Ascending aorta (tissue), 2 donors: ENCODE data around the gene GLI1. TPM values are rescaled to one million over a fixed set of nuclear protein-coding genes. Genes with fewer than 3 reads are reported as not detected.

ENCODE experiments used
- DNase-seq, 2 donors: peaks; one replicate each; pipeline ENCODE4 v3.0.0-alpha.2; 2019; ENCODE audit warnings: low spot score in 2 of 2
- H3K27ac ChIP-seq, 2 donors: fragments of 200-600 bp; sonication (generic); one replicate each; pipeline ENCODE4 v1.5.1; 2016 to 2017; ENCODE audit warnings: mild to moderate bottlenecking in 1 of 2
- H3K27me3 ChIP-seq: fragments of 200-600 bp; sonication (generic); one replicate; pipeline ENCODE4 v1.5.1; 2017
- H3K36me3 ChIP-seq, 2 donors: fragments of 200-600 bp; sonication (generic); one replicate each; pipeline ENCODE4 v1.5.1; 2016
- H3K4me1 ChIP-seq, 2 donors: fragments of 200-600 bp; sonication (generic); one replicate each; pipeline ENCODE4 v1.5.1; 2016 to 2017; ENCODE audit warnings: mild to moderate bottlenecking in 1 of 2
- H3K4me3 ChIP-seq, 2 donors: fragments of 200-600 bp; sonication (generic); one replicate each; pipeline ENCODE4 v1.5.1; 2016 to 2017; ENCODE audit warnings: mild to moderate bottlenecking in 1 of 2
- H3K9me3 ChIP-seq, 2 donors: fragments of 200-600 bp; sonication (generic); one replicate each; pipeline ENCODE4 v1.5.1; 2016
- CTCF ChIP-seq, 3 experiments: fragments of 200-600 bp in 2 of 3; fragments of 450-650 bp in 1 of 3; sonication (generic) in 2 of 3; IDR thresholded peaks; one replicate each; pipeline ENCODE4 v1.5.1; 2016 to 2019; ENCODE audit warnings: antibody characterized with exemption in 3 of 3, mild to moderate bottlenecking in 1 of 3, moderate library complexity in 1 of 3
- intact Hi-C: fragments of 100-400 bp; cut with DNase I; formaldehyde crosslinking; loops from one replicate; pipeline ENCODE4 v1.15.1; 2023
- total RNA-seq: library from RNA; depleted of rRNA; stranded (reverse); fragments of >200 nt; gene quantifications from one replicate; pipeline ENCODE4 v1.1.0, GENCODE V29; 2016

Gene GLI1
- total RNA-seq, 1 donor from 2014 or later: 2.8 TPM

- peak in 1 of 2 donors; percentile 77 for DNase-seq
- intact Hi-C loops: loop anchor here (1.0 kb wide), 1 partner anchor 22 kb away; no protein-coding TSS in a partner anchor
- no peaks in the 10 kb centered on the region for H3K9me3 ChIP-seq
- H3K4me3 ChIP-seq: peak overlapping the region; percentile 90 to 98
- TF ChIP-seq CTCF (IDR thresholded peaks at IDR 0.05): no peak
- H3K27ac ChIP-seq: peak overlapping the region; percentile 94 to 100
- peaks cover 6 to 7% of the 10 kb centered on the region in 2 donors for H3K4me1 ChIP-seq
- H3K36me3 ChIP-seq: peaks cover 0 to 2% of the 10 kb centered on the region in 2 donors
- no peaks in the 10 kb centered on the region for H3K27me3 ChIP-seq
Measured at GRCh38 chr12:57430112-57430930, 29.3 kb upstream of the GLI1 start.

GRCh38 chr12:57430931-57431566 is 28.5 kb upstream of the GLI1 start, which contains the start of gene R3HDM2:
Gene R3HDM2, minus strand, starts transcription at chr12:57431043. Its CDS starts 120,615 bp downstream, at chr12:57310428.
- no peak for TF ChIP-seq CTCF (IDR thresholded peaks at IDR 0.05)
- Histone ChIP-seq H3K27me3 (no peaks in the 10 kb centered on the region), H3K27ac (peak within 1 kb of the TSS; percentile 94 to 100), H3K9me3 (no peaks in the 10 kb centered on the region), H3K36me3 (no peaks in the 10 kb centered on the region), H3K4me1 (peaks cover 6 to 7% of the 10 kb centered on the region in 2 donors), H3K4me3 (peak within 1 kb of the TSS; percentile 90 to 98)
- peak; percentile 80 to 97 for DNase-seq
- intact Hi-C loops: loop anchor here (1.0 kb wide), 1 partner anchor 21 kb away; no protein-coding TSS in a partner anchor

GRCh38 chr12:57431654-57432188 is 27.9 kb upstream of the GLI1 start:
- Histone ChIP-seq H3K4me1 (peaks cover 6 to 7% of the 10 kb centered on the region in 2 donors), H3K9me3 (no peaks in the 10 kb centered on the region), H3K27me3 (no peaks in the 10 kb centered on the region), H3K36me3 (no peaks in the 10 kb centered on the region), H3K27ac (peak overlapping the region; percentile 94 to 100), H3K4me3 (peak overlapping the region in 1 of 2 donors; percentile 98)
- no peak for TF ChIP-seq CTCF (IDR thresholded peaks at IDR 0.05)
- no peak for DNase-seq
- intact Hi-C loops: no loop called here

- peaks cover 6 to 7% of the 10 kb centered on the region in 2 donors for H3K4me1 ChIP-seq
- no peaks in the 10 kb centered on the region for H3K36me3 ChIP-seq
- H3K9me3 ChIP-seq: no peaks in the 10 kb centered on the region
- H3K27ac ChIP-seq: no peak overlapping the region
- H3K4me3 ChIP-seq: no peak overlapping the region
- intact Hi-C loops: no loop called here
- no peaks in the 10 kb centered on the region for H3K27me3 ChIP-seq
- no peak for TF ChIP-seq CTCF (IDR thresholded peaks at IDR 0.05)
- no peak for DNase-seq
Measured at GRCh38 chr12:57433370-57433769, 26.2 kb upstream of the GLI1 start.

- intact Hi-C loops: no loop called here
- Histone ChIP-seq H3K9me3 (no peaks in the 10 kb centered on the region), H3K27me3 (no peaks in the 10 kb centered on the region), H3K4me1 (peaks cover under 1 to 6% of the 10 kb centered on the region in 2 donors), H3K36me3 (no peaks in the 10 kb centered on the region), H3K27ac (no peak within 1 kb of the TSS), H3K4me3 (no peak within 1 kb of the TSS)
- DNase-seq: no peak
- TF ChIP-seq CTCF (IDR thresholded peaks at IDR 0.05): no peak
Measured at GRCh38 chr12:57434517-57435223, 24.9 kb upstream of the GLI1 start, which contains the start of gene INHBC. Gene INHBC, plus strand, starts transcription at chr12:57434784. Its CDS starts 103 bp downstream, at chr12:57434887.
